GM12891 (cell line): ENCODE results near the gene SFI1.

Experiments used
- DNase-seq: peaks from one replicate; pipeline ENCODE4 v3.0.0; 2011; ENCODE audit warnings: low spot score; ENCODE audit not compliant: insufficient read length
- FAIRE-seq: peaks from 2 replicates; lab custom pipeline; 2011; peaks lifted over from hg19 to GRCh38; lab: Jason Lieb, UNC
- PAX5 ChIP-seq: IDR thresholded peaks from 2 replicates; pipeline ENCODE4 v1.6.1; 2011; ENCODE audit warnings: low read length, moderate library complexity, mild to moderate bottlenecking; ENCODE audit not compliant: insufficient read depth, severe bottlenecking
- POLR2A ChIP-seq: IDR thresholded peaks from 2 replicates; pipeline ENCODE4 v1.6.1; 2011; ENCODE audit warnings: low read depth, low read length, control low read depth
- POLR2AphosphoS5 ChIP-seq: IDR thresholded peaks from 2 replicates; pipeline ENCODE4 v1.6.1; 2011; ENCODE audit warnings: low read depth, low read length, control low read depth
- POU2F2 ChIP-seq: IDR thresholded peaks from 2 replicates; pipeline ENCODE4 v1.6.1; 2011; ENCODE audit warnings: low read depth, mild to moderate bottlenecking, control low read depth, low read length, moderate library complexity
- SPI1 ChIP-seq: IDR thresholded peaks from 2 replicates; pipeline ENCODE4 v1.6.1; 2011; ENCODE audit warnings: low read depth, low read length, control low read depth
- TAF1 ChIP-seq: IDR thresholded peaks from 2 replicates; pipeline ENCODE4 v1.6.1; 2011; ENCODE audit warnings: low read depth, low read length, control low read depth

Gene SFI1

DNA sequence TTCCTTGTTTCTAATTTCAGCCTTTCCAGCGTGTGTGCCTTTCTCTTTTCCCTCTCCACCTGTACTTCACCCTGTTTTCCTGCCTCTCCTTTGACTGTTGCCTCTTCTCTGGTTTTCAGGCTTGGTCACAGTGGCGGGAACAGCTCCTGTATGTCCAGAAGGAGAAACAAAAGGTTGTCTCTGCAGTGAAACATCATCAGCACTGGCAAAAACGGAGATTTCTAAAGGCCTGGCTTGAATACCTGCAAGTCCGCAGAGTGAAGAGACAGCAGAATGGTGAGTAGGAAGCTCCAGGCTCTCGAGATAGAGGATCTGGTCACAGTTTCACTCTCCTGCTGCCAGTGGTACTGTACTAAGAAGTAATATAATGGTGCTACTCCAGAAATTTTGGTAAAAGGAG lies 76.6 kb downstream of the SFI1 start:
- no peak for TF ChIP-seq POLR2AphosphoS5
- no peak for TF ChIP-seq PAX5
- TF ChIP-seq POU2F2: no peak
- TF ChIP-seq TAF1: no peak
- no peak for TF ChIP-seq SPI1
- no peak for TF ChIP-seq POLR2A
- DNase-seq: no peak
- no peak for FAIRE-seq

DNA sequence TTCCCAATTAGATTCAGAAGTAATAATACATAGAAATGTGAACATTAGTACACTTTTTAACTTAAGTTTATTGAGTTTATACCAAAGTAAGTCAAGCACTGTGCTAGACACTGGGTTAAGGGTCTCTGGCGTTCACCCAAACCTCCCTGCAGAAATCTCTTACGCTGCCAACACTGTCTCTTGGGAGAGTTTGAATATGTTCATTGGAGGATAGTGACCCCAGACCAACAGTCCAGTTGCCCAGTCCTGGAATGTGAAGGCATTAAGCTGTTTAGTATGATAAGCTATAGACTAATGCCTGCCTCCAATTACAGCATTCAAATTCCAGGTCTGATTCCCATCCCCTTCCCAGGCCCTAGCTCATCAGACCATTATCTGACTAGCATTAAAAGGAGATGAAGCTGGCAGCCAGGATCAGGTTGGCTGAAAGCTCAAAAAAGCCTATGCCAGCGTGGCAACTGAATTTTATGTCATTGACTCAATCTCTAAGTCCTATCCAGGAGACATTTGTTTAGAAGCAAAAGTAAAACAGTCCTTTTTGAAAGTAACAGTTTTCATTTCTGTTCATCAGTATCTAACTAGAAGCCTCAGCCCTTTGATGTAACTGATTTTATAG lies 77.8 kb downstream of the SFI1 start:
- DNase-seq: no peak
- TF ChIP-seq TAF1 (no peak), POLR2A (no peak), POU2F2 (no peak), PAX5 (no peak), SPI1 (no peak), POLR2AphosphoS5 (no peak)
- no peak for FAIRE-seq

DNA sequence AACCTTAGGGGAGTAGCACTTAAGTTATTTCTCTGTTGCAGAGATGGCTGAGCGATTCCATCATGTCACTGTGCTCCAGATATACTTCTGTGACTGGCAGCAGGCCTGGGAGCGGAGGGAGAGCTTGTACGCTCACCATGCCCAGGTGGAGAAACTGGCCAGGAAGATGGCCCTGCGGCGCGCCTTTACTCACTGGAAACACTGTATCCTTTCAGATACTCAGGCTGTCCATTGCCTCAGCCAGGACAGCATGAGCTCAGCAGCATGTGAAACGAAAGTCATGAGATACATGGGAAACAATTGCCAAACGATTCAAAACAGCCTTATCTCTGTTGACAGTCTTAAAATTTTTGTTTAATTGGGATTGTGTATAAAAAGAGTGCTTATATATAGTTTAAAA lies 78.9 kb downstream of the SFI1 start:
- DNase-seq: no peak
- TF ChIP-seq PAX5: no peak
- TF ChIP-seq POLR2A: no peak
- no peak for TF ChIP-seq TAF1
- no peak for TF ChIP-seq POU2F2
- no peak for TF ChIP-seq POLR2AphosphoS5
- no peak for TF ChIP-seq SPI1
- no peak for FAIRE-seq

DNA sequence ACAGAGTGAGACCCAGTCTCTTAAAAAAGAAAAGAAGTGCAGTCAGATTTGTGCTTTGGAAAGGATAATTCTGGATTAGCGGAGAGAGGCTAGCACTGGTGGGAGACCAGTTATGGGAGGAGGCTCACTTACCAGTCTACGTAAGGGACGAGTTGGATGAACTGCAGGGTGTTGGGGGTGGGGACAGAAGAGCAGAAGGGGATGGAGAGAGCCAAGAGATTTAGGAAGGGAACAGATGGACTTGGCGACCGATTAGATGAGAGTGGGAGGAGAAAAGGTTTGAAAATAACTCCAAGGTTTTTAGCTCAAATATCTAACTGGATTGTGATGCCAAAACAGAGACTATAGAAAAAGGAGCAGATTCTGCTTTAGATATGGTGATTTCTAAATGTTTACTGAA lies 81.4 kb downstream of the SFI1 start:
- DNase-seq (no peak), FAIRE-seq (no peak)

DNA sequence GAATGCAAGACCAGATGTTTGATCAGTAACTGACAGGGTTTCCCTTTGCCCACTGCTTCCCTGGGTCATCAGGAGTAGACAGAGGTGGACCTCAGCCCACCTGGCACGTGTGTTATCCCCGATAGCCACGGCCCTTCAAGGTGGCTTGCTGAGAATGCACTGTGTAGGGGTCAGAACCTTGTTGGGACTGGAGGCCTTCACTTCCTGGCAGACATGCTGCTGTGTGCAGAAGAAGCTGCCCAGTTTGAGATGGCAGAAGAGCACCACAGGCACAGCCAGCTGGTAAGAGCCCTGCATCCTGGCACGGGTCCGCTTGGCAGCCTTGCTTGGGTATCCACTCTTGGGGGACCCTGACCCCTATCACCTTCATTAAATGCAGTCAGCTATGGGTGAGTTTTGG lies 81.8 kb downstream of the SFI1 start:
- TF ChIP-seq PAX5: no peak
- no peak for TF ChIP-seq POU2F2
- TF ChIP-seq TAF1: no peak
- TF ChIP-seq POLR2AphosphoS5: no peak
- no peak for TF ChIP-seq SPI1
- TF ChIP-seq POLR2A: no peak
- FAIRE-seq: no peak
- DNase-seq: no peak

More for the DNA sequence above, 81.4 kb downstream of the SFI1 start:
- TF ChIP-seq SPI1 (no peak), TAF1 (no peak), PAX5 (no peak), POU2F2 (no peak), POLR2A (no peak), POLR2AphosphoS5 (no peak)

DNA sequence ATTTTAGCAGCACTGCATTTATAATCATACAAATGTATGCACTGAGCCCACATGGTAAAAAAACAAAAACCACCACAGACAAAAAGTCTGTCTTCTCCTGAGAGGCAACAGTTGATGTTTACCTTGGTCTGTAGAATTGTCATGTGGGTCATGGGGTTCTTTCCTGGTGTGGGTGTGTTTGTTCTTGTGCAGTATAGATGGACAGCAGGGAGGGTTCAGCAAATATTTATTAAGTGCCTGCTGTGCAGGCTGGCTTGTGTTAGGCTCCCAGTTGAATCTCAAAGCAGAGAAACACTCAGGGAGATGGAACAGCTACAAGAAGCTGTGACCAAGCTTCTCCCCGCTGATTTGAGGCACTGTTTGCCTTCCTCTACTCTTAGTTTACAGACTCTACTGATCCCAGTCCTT lies 83.5 kb downstream of the SFI1 start:
- DNase-seq: no peak
- TF ChIP-seq POU2F2 (no peak), POLR2A (no peak), SPI1 (no peak), TAF1 (no peak), POLR2AphosphoS5 (no peak), PAX5 (no peak)
- no peak for FAIRE-seq

DNA sequence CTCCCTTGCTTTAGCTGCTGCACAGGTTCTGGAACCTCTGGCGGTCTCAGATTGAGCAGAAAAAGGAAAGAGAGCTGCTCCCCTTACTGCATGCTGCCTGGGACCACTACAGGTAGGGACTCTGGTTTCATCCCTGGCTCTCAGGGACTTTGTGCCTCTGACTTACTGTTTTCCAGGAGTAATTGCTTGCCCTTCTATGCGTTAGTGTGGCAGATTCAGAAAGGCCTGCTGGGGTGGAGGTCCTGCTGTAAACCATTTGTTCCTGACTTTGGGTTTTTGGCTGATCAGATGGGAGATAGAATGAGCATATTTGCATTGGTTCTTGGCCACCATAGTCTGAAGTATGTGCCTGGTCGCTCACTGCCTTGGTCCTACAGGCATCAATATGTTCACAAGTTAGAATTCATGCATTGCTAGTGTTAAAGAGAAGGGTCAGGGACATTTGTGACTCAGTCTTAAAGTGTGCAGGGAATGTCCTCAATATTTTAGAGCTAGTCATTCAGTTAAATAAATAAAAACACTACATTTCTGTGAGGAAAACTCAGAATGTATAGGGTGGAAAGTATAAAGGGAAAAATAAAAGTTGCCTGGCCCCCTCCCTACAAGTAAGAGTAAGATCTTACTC lies 87.6 kb downstream of the SFI1 start:
- TF ChIP-seq POU2F2 (no peak), POLR2AphosphoS5 (no peak), PAX5 (no peak), TAF1 (no peak), POLR2A (no peak), SPI1 (no peak)
- no peak for FAIRE-seq
- DNase-seq: no peak

DNA sequence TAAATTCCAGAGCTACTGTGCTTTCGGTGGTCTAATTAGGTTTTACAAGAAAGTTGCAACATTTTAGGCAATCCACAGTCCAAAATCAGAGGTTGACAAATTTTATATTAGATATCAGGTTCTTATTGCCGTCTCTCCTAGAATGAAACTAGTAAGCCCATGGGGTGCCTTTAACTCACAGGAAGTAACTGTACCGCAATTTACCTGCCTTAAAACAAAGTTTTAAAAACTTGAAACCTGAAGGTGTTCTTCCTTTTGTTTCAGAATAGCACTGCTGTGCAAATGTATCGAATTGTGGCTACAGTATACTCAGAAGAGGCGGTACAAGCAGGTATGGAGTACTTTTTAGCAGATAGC lies 88.4 kb downstream of the SFI1 start:
- no peak for DNase-seq
- TF ChIP-seq POLR2A (no peak), PAX5 (no peak), TAF1 (no peak), POU2F2 (no peak), POLR2AphosphoS5 (no peak), SPI1 (no peak)
- no peak for FAIRE-seq

DNA sequence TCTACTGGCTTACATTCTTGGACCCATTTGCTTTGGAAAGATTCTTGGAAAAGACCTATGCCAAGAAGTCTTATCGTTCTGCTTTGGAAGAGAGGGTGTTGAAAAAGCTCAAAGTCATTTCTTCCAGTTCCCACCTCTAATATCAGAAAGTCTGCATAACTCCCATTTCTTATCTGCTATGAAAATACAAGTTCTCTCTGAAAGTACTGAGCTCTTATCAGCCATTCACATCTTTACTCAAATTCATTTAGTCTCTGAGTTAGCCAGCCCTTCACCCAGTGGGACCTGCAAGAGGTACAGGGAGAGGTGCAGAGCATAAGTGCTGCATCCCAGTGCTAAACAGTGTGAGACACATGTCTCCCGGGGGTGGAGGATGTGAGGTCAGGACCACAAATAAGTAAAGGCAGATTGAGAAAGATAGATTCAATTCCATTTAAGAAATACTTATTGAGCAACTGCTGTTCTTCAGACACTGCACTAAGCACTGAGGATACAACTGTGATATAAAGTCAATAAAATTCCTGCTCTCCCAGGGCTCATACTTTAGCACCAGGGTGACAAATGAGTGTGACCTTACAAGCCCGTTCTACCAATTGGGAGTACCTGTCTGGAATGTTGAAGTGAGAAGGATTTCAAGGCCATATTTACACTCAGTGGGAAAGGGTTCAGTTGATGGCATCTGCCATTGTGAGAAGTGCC lies 89.0 kb downstream of the SFI1 start:
- TF ChIP-seq SPI1 (no peak), POLR2AphosphoS5 (no peak), PAX5 (no peak), POU2F2 (no peak), TAF1 (no peak)
- DNase-seq (no peak), FAIRE-seq (no peak)

DNA sequence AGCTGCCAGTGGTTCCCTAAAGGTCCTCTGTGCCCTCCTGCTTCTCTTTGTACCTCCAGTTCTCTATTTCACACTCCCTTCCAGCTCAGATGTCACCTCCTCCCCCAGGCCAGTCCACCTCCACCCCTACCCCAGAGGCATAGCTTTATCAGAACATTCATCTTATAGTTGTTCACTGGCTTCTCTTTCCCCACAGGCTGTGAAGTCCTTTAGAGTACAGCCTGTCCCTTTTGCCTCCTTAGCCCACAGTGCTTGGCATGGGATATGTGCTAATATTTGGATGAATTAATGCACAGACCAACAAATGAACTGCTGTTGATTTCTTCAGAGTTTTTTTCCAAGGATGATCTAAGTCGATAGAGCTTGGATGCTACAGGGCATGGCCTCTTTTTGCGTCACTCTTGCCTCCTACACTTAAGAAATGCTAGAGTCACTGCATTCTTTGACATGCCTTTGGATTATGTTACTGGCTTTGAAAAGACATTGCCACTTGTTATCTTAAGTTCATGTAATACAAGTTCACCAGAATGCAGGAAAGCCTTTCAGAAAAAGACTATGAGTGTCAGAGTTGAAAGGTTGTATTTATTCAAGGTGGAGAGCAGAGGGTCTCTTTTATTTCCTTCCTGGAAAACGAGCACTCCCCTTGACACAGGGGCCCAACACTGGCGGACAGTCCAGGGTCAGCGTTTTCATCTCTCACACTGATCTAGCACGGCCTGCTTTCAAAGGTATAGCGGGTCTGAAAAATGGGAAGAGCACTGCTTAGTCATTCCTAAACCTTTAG lies 90.0 kb downstream of the SFI1 start:
- no peak for DNase-seq
- no peak for TF ChIP-seq SPI1
- no peak for FAIRE-seq
